H1 (cell line): ENCODE data around the gene HDGFL3. TPM values are rescaled to one million over a fixed set of nuclear protein-coding genes. Genes with fewer than 3 reads are reported as not detected.

Source experiments
- ASH2L ChIP-seq: fragments of 200-600, 300-600 bp; sonication (generic); IDR thresholded peaks from one replicate; pipeline ENCODE4 v1.7.1; 2017; ENCODE audit warnings: low read length
- BACH1 ChIP-seq: IDR thresholded peaks from 2 replicates; pipeline ENCODE4 v1.6.1; 2012; ENCODE audit warnings: low read length, improper control_type of control experiment
- BRCA1 ChIP-seq: IDR thresholded peaks from 2 replicates; pipeline ENCODE4 v1.6.1; 2012; ENCODE audit warnings: low read depth, low read length, improper control_type of control experiment
- CHD1 ChIP-seq: IDR thresholded peaks from 2 replicates; pipeline ENCODE4 v1.6.1; 2012; ENCODE audit warnings: low read depth, low read length, improper control_type of control experiment
- CHD2 ChIP-seq: IDR thresholded peaks from 2 replicates; pipeline ENCODE4 v1.6.1; 2012; ENCODE audit warnings: low read length, improper control_type of control experiment
- EGR1 ChIP-seq: IDR thresholded peaks from 2 replicates; pipeline ENCODE4 v1.6.1; 2011; ENCODE audit warnings: low read depth, low read length, borderline replicate concordance
- EP300 ChIP-seq, 2 experiments: IDR thresholded peaks; 1 replicate in 1 of 2; 2 replicates in 1 of 2; pipeline ENCODE4 v1.6.1; 2011 to 2012; ENCODE audit warnings: low read depth in 2 of 2, low read length in 2 of 2, mild to moderate bottlenecking in 2 of 2, borderline replicate concordance in 1 of 2, inconsistent platforms in 1 of 2, moderate library complexity in 1 of 2
- JUN ChIP-seq: IDR thresholded peaks from 2 replicates; pipeline ENCODE4 v1.6.1; 2011; ENCODE audit warnings: low read depth, mild to moderate bottlenecking, improper control_type of control experiment, low read length
- KDM5A ChIP-seq: fragments of 200-600 bp; IDR thresholded peaks from 2 replicates; pipeline ENCODE4 v1.7.1; 2012; ENCODE audit warnings: mild to moderate bottlenecking, low read length, inconsistent platforms, mixed read lengths
- POLR2AphosphoS5 ChIP-seq: IDR thresholded peaks from 2 replicates; pipeline ENCODE4 v1.6.1; 2011; ENCODE audit warnings: low read depth, low read length
- RNF2 ChIP-seq: fragments of 200-900, 300-1000 bp; sonication (generic); IDR thresholded peaks from 2 replicates; pipeline ENCODE4 v1.7.1; 2016; ENCODE audit warnings: borderline replicate concordance, low read depth, mild to moderate bottlenecking, antibody characterized with exemption, low read length; ENCODE audit not compliant: poor library complexity, severe bottlenecking; ENCODE audit errors: missing control alignments
- SAP30 ChIP-seq: fragments of 300-600 bp; sonication (generic); IDR thresholded peaks from 2 replicates; pipeline ENCODE4 v1.7.1; 2012; ENCODE audit warnings: low read length, moderate library complexity, mild to moderate bottlenecking, inconsistent platforms; ENCODE audit not compliant: insufficient read depth, insufficient replicate concordance
- SIRT6 ChIP-seq: IDR thresholded peaks from one replicate; pipeline ENCODE4 v1.7.1; 2012; ENCODE audit warnings: low read length, inconsistent platforms
- SRF ChIP-seq: IDR thresholded peaks from 2 replicates; pipeline ENCODE4 v1.6.1; 2011; ENCODE audit warnings: mild to moderate bottlenecking, low read depth, low read length, moderate library complexity
- SUZ12 ChIP-seq: fragments of 200-600 bp; sonication (generic); IDR thresholded peaks from 2 replicates; pipeline ENCODE4 v1.6.1; 2012; ENCODE audit warnings: mild to moderate bottlenecking, inconsistent platforms, low read length, moderate library complexity, mixed read lengths
- TAF7 ChIP-seq: optimal IDR thresholded peaks from 2 replicates; pipeline ENCODE3; 2011; ENCODE audit warnings: low read depth, mild to moderate bottlenecking, inconsistent platforms, low read length, moderate library complexity, borderline replicate concordance
- polyA plus RNA-seq, 7 experiments: library from polyadenylated mRNA; depleted of rRNA in 3 of 7; stranded (reverse) in 5 of 7; unstranded in 2 of 7; fragments of >200 nt in 5 of 7; fragments of 200-250 nt in 2 of 7; gene quantifications; 1 replicate in 5 of 7; 2 replicates in 1 of 7; 4 replicates in 1 of 7; pipeline versions ENCODE4 v1.2.1 to v1.2.3, GENCODE V29; 2011 to 2013; ENCODE audit warnings: missing spikeins in 2 of 7, mixed read lengths in 2 of 7
- total RNA-seq: library from RNA; stranded (reverse); fragmentation: NEBNext Ultra II Directional; extraction: Animal tissue kit (Norgen Biotek cat#: 25700); gene quantifications from 2 replicates; pipeline ENCODE4 v1.2.1, GENCODE V29; 2021
- TF ChIP-seq, protein P1 (sequence below): IDR thresholded peaks from 2 replicates; pipeline ENCODE4 v1.6.1; 2011; ENCODE audit warnings: low read length, improper control_type of control experiment
- TF ChIP-seq, protein P2 (sequence below), 3 experiments: IDR thresholded peaks; 1 replicate in 2 of 3; 2 replicates in 1 of 3; pipeline versions ENCODE4 v1.5.1 to v1.6.1; 2011; ENCODE audit warnings: low read length in 3 of 3, mild to moderate bottlenecking in 3 of 3, inconsistent platforms in 2 of 3, low read depth in 1 of 3, moderate library complexity in 1 of 3; ENCODE audit not compliant: insufficient read depth in 1 of 3; ENCODE audit errors: control extremely low read depth in 1 of 3

The HDGFL3 gene
- total and polyA plus RNA-seq, 2 of the 8 experiments (the other 6 are each of a cell fraction or from before 2014, with no cell fraction given) = 14.1 to 149 TPM

DNA sequence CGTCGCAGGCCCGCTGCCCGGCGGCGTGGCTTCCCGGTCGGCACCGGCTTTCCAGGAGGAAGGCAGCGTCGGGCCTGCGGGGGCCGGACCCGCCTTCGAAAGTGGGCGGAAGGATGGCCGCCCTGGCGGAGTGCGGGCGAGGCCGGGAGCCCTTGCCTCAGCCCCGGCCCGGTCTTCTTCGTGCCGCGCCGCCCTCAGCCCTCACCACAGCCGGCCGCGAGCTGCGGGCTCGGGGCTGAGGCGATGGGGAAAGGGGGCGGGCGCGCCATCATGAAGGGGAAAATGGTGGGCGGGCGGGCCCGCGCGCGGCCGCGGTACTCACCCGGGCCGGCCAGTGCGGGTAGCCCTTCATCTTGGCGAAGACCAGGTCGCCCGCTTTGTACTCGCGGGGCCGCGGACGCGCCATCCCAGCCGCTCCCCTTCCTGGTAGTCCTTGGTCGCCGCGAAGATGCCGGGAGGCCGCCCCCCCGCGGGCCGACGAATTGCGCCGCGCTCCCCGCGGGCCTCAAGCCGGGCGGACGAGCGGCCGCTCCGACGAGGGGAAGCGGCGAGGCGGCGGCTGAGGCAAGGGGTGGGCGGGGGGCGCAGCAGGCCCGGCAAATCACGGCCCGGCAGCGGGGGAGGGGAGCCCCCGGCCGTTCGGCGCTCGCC lies 489 bp downstream of the HDGFL3 start (continued):
- TF ChIP-seq EGR1 = no peak
- TF ChIP-seq, protein P1, sequence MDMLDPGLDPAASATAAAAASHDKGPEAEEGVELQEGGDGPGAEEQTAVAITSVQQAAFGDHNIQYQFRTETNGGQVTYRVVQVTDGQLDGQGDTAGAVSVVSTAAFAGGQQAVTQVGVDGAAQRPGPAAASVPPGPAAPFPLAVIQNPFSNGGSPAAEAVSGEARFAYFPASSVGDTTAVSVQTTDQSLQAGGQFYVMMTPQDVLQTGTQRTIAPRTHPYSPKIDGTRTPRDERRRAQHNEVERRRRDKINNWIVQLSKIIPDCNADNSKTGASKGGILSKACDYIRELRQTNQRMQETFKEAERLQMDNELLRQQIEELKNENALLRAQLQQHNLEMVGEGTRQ = no peak
- no peak for TF ChIP-seq BACH1
- no peak for TF ChIP-seq CHD1
- TF ChIP-seq SUZ12 = no peak
- TF ChIP-seq KDM5A = no peak
- no peak for TF ChIP-seq SAP30
- no peak for TF ChIP-seq BRCA1
- TF ChIP-seq RNF2 = no peak
- TF ChIP-seq POLR2AphosphoS5 = no peak
- TF ChIP-seq CHD2 = no peak
- TF ChIP-seq JUN = no peak
- no peak for TF ChIP-seq TAF7
- TF ChIP-seq SIRT6 = no peak
- TF ChIP-seq ASH2L = peak; percentile 84
- TF ChIP-seq EP300 (IDR thresholded peaks at IDR 0.05; ENCODE audit: borderline replicate concordance in 1 of 2, low read depth in 2 of 2, low read length in 2 of 2) = no peak
- TF ChIP-seq, protein P2, sequence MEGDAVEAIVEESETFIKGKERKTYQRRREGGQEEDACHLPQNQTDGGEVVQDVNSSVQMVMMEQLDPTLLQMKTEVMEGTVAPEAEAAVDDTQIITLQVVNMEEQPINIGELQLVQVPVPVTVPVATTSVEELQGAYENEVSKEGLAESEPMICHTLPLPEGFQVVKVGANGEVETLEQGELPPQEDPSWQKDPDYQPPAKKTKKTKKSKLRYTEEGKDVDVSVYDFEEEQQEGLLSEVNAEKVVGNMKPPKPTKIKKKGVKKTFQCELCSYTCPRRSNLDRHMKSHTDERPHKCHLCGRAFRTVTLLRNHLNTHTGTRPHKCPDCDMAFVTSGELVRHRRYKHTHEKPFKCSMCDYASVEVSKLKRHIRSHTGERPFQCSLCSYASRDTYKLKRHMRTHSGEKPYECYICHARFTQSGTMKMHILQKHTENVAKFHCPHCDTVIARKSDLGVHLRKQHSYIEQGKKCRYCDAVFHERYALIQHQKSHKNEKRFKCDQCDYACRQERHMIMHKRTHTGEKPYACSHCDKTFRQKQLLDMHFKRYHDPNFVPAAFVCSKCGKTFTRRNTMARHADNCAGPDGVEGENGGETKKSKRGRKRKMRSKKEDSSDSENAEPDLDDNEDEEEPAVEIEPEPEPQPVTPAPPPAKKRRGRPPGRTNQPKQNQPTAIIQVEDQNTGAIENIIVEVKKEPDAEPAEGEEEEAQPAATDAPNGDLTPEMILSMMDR (IDR thresholded peaks at IDR 0.05; ENCODE audit: control extremely low read depth in 1 of 3, insufficient read depth in 1 of 3, low read depth in 1 of 3, low read length in 3 of 3) = no peak
- TF ChIP-seq SRF = no peak
- TF ChIP-seq, all 59 proteins: peak for 6
